Measurements from ENCODE around the gene SDF4.

SDF4 gene

GRCh38 chr1:1191734-1192133, 40.1 kb downstream of the SDF4 start:
- H3K27ac ChIP-seq (ENCODE audit: low read depth, low read length, severe bottlenecking): no peak overlapping the region
- H3K4me1 ChIP-seq (ENCODE audit: control insufficient read depth, insufficient read depth, low read length, poor library complexity, severe bottlenecking): no peaks in the 10 kb centered on the region
- no peaks in the 10 kb centered on the region for H3K36me3 ChIP-seq (ENCODE audit: control insufficient read depth, insufficient read depth, low read length)
- H3K9me3 ChIP-seq (ENCODE audit: control insufficient read depth, low read length): peaks cover 11% of the 10 kb centered on the region
- WGBS, 2 experiments (ENCODE audit: insufficient coverage in 2 of 2): 91% methylated on average over 8 to 9 of the region's 11 CpGs
- no peak overlapping the region for H3K4me3 ChIP-seq (ENCODE audit: extremely low read depth, insufficient read depth, low read length, poor library complexity, severe bottlenecking)

GRCh38 chr1:1189111-1189510, 42.7 kb downstream of the SDF4 start:
- no peak overlapping the region for H3K4me3 ChIP-seq (ENCODE audit: extremely low read depth, insufficient read depth, low read length, poor library complexity, severe bottlenecking)
- H3K36me3 ChIP-seq (ENCODE audit: control insufficient read depth, insufficient read depth, low read length): no peaks in the 10 kb centered on the region
- no peaks in the 10 kb centered on the region for H3K4me1 ChIP-seq (ENCODE audit: control insufficient read depth, insufficient read depth, low read length, poor library complexity, severe bottlenecking)
- no peak overlapping the region for H3K27ac ChIP-seq (ENCODE audit: low read depth, low read length, severe bottlenecking)
- WGBS, 2 experiments (ENCODE audit: insufficient coverage in 2 of 2): 78 to 80% methylated on average over 1 to 3 of the region's 5 CpGs
- peaks cover 11% of the 10 kb centered on the region for H3K9me3 ChIP-seq (ENCODE audit: control insufficient read depth, low read length)

- H3K36me3 ChIP-seq (ENCODE audit: control insufficient read depth, insufficient read depth, low read length): no peaks in the 10 kb centered on the region
- H3K4me1 ChIP-seq (ENCODE audit: control insufficient read depth, insufficient read depth, low read length, poor library complexity, severe bottlenecking): no peaks in the 10 kb centered on the region
- H3K27ac ChIP-seq (ENCODE audit: low read depth, low read length, severe bottlenecking): no peak overlapping the region
- no peak overlapping the region for H3K4me3 ChIP-seq (ENCODE audit: extremely low read depth, insufficient read depth, low read length, poor library complexity, severe bottlenecking)
- peaks cover 11% of the 10 kb centered on the region for H3K9me3 ChIP-seq (ENCODE audit: control insufficient read depth, low read length)
These were observed 43.9 kb downstream of the SDF4 start for GRCh38 chr1:1187938-1188337.

- Histone ChIP-seq H3K4me3 (ENCODE audit: extremely low read depth, insufficient read depth, low read length, poor library complexity, severe bottlenecking) (no peak overlapping the region), H3K9me3 (ENCODE audit: control insufficient read depth, low read length) (no peaks in the 10 kb centered on the region), H3K36me3 (ENCODE audit: control insufficient read depth, insufficient read depth, low read length) (no peaks in the 10 kb centered on the region), H3K4me1 (ENCODE audit: control insufficient read depth, insufficient read depth, low read length, poor library complexity, severe bottlenecking) (no peaks in the 10 kb centered on the region), H3K27ac (ENCODE audit: low read depth, low read length, severe bottlenecking) (no peak overlapping the region)
- 92 to 93% methylated on average over 31 of the region's 31 CpGs for WGBS, 2 experiments (ENCODE audit: insufficient coverage in 2 of 2)
These were observed 46.6 kb downstream of the SDF4 start for GRCh38 chr1:1185101-1185765.

GRCh38 chr1:1183833-1184775, 47.7 kb downstream of the SDF4 start:
- Histone ChIP-seq H3K36me3 (ENCODE audit: control insufficient read depth, insufficient read depth, low read length) (no peaks in the 10 kb centered on the region), H3K4me3 (ENCODE audit: extremely low read depth, insufficient read depth, low read length, poor library complexity, severe bottlenecking) (no peak overlapping the region), H3K27ac (ENCODE audit: low read depth, low read length, severe bottlenecking) (no peak overlapping the region), H3K4me1 (ENCODE audit: control insufficient read depth, insufficient read depth, low read length, poor library complexity, severe bottlenecking) (no peaks in the 10 kb centered on the region), H3K9me3 (ENCODE audit: control insufficient read depth, low read length) (no peaks in the 10 kb centered on the region)
- 90 to 91% methylated on average over 16 to 27 of the region's 33 CpGs for WGBS, 2 experiments (ENCODE audit: insufficient coverage in 2 of 2)

GRCh38 chr1:1183221-1183747, 48.5 kb downstream of the SDF4 start:
- no peak overlapping the region for H3K4me3 ChIP-seq (ENCODE audit: extremely low read depth, insufficient read depth, low read length, poor library complexity, severe bottlenecking)
- H3K36me3 ChIP-seq (ENCODE audit: control insufficient read depth, insufficient read depth, low read length): no peaks in the 10 kb centered on the region
- no peaks in the 10 kb centered on the region for H3K9me3 ChIP-seq (ENCODE audit: control insufficient read depth, low read length)
- whole genome bisulfite sequencing, 2 experiments (ENCODE audit: insufficient coverage in 2 of 2): 89 to 94% methylated on average over 20 to 21 of the region's 21 CpGs
- no peak overlapping the region for H3K27ac ChIP-seq (ENCODE audit: low read depth, low read length, severe bottlenecking)
- no peaks in the 10 kb centered on the region for H3K4me1 ChIP-seq (ENCODE audit: control insufficient read depth, insufficient read depth, low read length, poor library complexity, severe bottlenecking)

GRCh38 chr1:1182491-1183220, 49.1 kb downstream of the SDF4 start:
- no peak overlapping the region for H3K27ac ChIP-seq (ENCODE audit: low read depth, low read length, severe bottlenecking)
- H3K4me1 ChIP-seq (ENCODE audit: control insufficient read depth, insufficient read depth, low read length, poor library complexity, severe bottlenecking): no peaks in the 10 kb centered on the region
- WGBS, 2 experiments (ENCODE audit: insufficient coverage in 2 of 2): 90 to 91% methylated on average over 38 of the region's 39 CpGs
- no peaks in the 10 kb centered on the region for H3K9me3 ChIP-seq (ENCODE audit: control insufficient read depth, low read length)
- no peak overlapping the region for H3K4me3 ChIP-seq (ENCODE audit: extremely low read depth, insufficient read depth, low read length, poor library complexity, severe bottlenecking)
- no peaks in the 10 kb centered on the region for H3K36me3 ChIP-seq (ENCODE audit: control insufficient read depth, insufficient read depth, low read length)

GRCh38 chr1:1181938-1182410, 49.8 kb downstream of the SDF4 start:
- Histone ChIP-seq H3K4me3 (ENCODE audit: extremely low read depth, insufficient read depth, low read length, poor library complexity, severe bottlenecking) (no peak overlapping the region), H3K9me3 (ENCODE audit: control insufficient read depth, low read length) (no peaks in the 10 kb centered on the region), H3K4me1 (ENCODE audit: control insufficient read depth, insufficient read depth, low read length, poor library complexity, severe bottlenecking) (no peaks in the 10 kb centered on the region), H3K27ac (ENCODE audit: low read depth, low read length, severe bottlenecking) (no peak overlapping the region), H3K36me3 (ENCODE audit: control insufficient read depth, insufficient read depth, low read length) (no peaks in the 10 kb centered on the region)
- 93% methylated on average over 20 to 21 of the region's 21 CpGs for WGBS, 2 experiments (ENCODE audit: insufficient coverage in 2 of 2)

GRCh38 chr1:1181129-1181937, 50.5 kb downstream of the SDF4 start:
- no peaks in the 10 kb centered on the region for H3K4me1 ChIP-seq (ENCODE audit: control insufficient read depth, insufficient read depth, low read length, poor library complexity, severe bottlenecking)
- 93 to 98% methylated on average over 18 to 22 of the region's 26 CpGs for WGBS, 2 experiments (ENCODE audit: insufficient coverage in 2 of 2)
- no peak overlapping the region for H3K27ac ChIP-seq (ENCODE audit: low read depth, low read length, severe bottlenecking)
- no peaks in the 10 kb centered on the region for H3K36me3 ChIP-seq (ENCODE audit: control insufficient read depth, insufficient read depth, low read length)
- H3K4me3 ChIP-seq (ENCODE audit: extremely low read depth, insufficient read depth, low read length, poor library complexity, severe bottlenecking): no peak overlapping the region
- H3K9me3 ChIP-seq (ENCODE audit: control insufficient read depth, low read length): no peaks in the 10 kb centered on the region
